AG08395 (cell line): ENCODE data around the gene MICAL3.
"Not testable (repeated sequence)": the region's sequence is repeated elsewhere in the genome, so short reads cannot be mapped to it uniquely, and the experiment has no call there.

Source experiments
- DNase-seq: peaks from one replicate; pipeline ENCODE4 v3.0.0; 2012; ENCODE audit warnings: mixed read lengths, low spot score

The MICAL3 gene

DNA sequence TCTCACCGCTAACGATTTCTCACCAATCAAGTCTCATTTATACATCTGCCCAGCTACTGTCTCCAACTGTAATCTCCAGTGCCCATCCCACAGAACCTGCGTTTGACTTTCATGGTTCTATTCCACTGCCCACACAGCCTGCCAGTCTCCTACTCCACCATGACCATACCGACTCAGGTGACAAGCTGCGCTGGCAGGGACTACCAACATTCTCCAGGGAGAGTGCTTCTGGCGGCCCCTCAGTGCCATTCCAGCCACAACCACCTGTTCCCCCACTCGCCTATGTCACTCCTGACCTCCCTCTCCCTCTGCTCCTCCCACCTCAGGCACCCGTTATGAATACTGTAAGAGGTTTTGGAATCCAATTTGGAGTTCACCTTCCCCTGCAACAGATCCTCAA is 141.6 kb downstream of the MICAL3 start:
- DNase-seq = no peak

DNA sequence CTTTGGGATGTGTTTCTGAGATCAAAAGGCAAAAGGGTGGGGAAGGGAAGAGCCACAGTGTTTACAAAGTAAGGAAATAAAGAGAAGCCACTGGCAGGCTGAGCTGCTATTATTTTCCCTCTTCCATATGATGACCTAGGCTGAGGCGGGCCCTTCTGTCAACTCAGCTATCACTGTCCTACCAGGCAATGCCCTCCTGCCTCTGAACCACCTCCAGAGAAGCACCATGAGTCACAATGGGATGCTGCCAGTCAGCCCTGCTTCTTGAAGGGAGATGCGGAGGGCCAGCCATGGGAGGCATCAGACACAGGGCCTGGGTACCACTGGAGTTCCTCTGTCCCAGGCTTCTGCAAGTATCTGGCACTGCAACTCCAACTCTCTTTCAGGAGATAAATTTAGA is 142.2 kb downstream of the MICAL3 start:
- no peak for DNase-seq

DNA sequence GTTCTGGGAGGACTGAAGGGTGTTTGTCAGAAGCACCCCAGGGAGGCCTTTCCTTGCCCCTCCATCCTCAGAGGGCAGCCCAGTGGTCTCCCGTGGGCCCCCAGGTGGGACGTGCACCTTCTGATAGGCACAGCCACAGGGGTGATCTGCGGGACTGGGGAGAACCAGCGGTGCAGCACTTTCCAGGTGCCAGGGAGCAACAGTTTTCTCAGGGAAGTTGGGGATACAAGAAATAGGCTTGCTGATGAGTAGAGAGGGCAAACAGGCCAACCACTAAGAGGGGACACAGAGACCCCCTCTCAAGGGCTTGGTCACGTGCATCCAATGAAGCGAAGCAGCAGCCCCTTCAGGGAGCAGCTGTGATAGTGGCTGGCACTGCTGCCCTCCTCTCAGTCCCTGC is 143.0 kb downstream of the MICAL3 start:
- DNase-seq = no peak

DNA sequence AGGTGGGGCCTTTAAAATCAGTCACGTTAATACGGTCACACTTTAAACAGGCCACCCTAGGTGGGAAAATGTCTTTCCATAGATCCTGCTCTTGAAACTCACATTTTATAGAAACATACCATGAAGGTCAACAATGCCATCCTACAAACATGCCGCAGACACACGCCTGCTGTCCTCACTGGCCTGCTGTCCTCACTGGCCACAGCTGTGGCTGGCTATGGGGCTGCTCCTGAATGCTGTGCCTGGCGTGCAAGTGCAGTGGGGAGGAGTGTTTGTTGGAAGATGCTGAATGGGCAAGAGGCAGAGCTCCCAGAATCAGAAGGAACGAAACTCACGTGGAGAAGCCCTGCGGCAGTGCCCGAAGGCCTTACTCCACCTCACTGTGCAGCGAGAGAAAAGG is 143.9 kb downstream of the MICAL3 start:
- DNase-seq = no peak

DNA sequence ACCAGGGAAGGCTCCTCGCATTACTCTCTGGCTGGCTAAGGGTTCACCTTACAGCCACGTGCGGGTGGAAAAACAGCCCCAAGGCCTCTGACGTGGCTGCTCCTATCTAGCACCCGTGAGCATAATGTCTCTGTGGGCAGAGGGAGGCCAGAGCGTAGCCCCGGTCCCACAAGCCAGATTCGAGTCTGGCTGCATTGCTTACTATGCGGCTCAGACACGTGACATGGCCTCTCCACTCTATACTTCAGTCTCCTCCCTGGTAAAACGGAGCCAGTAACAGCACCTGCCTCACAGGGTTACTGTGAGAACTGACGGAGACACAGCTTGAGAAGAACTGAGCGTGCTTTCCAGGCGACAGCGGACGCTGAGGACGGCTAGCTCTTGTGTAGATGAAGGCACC is 144.3 kb downstream of the MICAL3 start:
- no peak for DNase-seq

DNA sequence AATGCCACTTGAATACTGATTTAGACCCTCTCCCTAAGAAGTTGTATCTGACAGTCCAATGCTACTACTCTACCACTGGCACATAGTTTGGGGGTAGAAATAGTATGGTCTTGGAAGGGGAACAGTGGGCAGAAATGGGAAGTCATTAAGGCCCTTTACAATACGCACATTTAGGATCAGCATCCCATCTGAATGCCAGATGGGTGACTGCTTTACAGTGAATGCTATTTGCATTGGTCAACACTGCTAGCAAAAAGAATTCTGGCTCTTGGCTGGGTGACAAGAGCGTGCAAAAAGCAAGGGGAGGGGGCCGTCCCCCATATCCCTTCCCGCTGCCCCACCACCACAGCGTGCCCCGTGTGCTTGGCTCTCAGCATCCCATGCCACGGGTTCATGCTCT is 145.4 kb downstream of the MICAL3 start:
- DNase-seq = no peak

DNA sequence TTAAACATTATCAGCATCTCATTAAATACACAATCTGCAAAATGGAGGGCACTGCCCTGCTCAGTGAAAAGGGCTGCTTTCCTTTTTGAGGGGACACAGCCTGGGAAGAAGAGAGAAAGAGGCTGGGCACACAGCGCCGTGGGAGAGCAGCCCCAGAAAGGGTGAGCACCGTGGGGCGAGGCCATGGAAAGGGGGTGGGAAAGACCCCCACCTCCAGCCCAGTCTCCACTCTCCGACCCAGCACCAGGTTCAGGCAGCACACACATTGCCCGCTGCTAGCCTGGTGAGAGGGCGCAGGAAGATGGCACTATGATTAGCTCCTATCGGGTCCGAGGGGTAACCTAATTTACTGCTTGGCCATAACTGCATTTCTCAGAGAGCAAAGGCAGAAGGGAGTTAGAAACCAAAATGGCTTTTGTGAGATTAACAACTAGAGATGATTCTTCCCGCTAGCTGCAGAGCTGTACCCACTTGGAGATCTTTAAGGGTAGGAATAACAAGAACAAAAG is 146.1 kb downstream of the MICAL3 start:
- no peak for DNase-seq

DNA sequence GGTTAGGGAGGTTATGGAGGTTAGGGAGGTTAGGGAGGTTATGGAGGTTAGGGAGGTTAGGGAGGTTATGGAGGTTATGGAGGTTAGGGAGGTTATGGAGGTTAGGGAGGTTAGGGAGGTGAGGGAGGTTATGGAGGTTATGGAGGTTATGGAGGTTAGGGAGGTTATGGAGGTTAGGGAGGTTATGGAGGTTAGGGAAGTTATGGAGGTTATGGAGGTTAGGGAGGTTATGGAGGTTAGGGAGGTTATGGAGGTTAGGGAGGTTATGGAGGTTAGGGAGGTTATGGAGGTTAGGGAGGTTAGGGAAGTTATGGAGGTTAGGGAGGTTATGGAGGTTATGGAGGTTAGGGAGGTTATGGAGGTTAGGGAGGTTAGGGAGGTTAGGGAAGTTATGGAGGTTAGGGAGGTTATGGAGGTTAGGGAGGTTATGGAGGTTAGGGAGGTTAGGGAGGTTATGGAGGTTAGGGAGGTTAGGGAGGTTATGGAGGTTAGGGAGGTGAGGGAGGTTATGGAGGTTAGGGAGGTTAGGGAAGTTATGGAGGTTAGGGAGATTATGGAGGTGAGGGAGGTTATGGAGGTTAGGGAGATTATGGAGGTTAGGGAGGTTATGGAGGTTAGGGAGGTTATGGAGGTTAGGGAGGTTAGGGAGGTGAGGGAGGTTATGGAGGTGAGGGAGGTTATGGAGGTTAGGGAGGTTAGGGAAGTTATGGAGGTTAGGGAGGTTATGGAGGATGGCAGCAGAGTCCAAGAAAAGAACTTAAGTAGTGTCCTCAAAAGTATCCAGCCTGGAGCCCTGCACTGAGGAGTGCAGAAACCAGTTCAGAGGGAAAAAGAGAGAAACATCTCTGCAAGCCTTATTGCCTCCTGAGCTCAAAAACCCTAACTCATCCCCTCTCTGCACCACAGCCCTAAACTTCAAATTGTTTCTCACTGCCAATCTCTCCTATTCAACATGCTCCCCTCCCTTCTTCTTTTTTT is 147.2 kb downstream of the MICAL3 start:
- not testable (repeated sequence) for DNase-seq

DNA sequence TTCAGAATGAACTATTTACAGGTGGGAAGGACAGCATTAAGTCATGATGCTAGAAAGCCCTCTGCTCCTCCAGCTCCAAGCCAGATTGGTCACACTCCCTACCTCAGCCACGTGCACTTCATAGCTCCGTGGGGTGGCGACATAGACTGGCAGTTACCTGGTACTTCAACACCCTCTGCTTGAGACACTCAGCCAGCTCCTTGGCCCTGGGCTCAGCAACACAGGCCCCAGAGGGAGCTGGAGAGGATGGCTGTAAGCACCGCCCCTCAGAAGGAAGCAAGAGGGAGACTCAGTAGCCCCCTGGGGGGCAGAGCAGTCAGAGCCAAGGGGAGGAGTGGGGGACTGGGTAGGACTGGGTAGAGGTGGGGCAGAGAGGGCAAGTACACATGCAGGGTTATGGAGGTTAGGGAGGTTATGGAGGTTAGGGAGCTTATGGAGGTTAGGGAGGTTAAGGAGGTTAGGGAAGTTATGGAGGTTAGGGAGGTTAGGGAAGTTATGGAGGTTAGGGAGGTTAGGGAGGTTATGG is 148.0 kb downstream of the MICAL3 start:
- no peak for DNase-seq

DNA sequence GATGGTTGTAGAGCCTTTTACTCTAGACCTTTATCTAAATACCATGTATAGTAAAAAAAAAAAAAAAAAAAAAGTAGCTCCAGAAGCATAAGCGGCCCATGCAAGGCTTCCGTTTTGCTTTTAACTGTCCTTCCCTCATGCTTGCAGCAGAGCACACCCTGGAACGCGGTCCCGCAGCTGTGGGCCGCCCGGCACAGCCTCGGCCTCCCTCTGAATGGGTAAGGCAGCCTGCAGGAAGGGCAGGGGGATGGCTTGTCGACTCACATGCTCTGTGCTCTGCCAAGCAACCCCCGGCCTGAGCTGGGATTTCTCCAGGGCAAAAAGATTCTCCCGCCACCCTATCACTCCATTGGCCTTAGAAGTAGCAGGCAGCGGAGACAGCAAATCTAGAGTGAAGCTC is 148.7 kb downstream of the MICAL3 start:
- DNase-seq = no peak

DNA sequence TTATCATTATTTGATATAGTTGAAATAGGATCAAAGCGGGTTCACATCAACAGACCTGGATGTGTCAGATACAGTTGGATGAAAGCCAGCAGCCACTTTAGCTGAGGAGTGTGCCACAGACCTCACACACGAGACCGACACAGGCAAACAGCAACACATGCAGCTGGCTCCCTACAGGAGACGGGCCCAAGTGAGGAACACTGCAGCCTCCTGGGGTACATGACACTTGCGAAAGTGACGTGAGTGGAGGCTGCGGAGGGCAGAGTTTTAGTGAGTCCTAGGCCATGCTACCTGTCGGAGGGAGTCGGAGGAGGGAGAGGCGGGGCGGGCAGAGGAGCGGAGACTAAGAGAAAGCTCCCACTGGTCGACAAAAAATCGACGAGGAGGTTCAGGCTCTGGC is 149.2 kb downstream of the MICAL3 start:
- no peak for DNase-seq

DNA sequence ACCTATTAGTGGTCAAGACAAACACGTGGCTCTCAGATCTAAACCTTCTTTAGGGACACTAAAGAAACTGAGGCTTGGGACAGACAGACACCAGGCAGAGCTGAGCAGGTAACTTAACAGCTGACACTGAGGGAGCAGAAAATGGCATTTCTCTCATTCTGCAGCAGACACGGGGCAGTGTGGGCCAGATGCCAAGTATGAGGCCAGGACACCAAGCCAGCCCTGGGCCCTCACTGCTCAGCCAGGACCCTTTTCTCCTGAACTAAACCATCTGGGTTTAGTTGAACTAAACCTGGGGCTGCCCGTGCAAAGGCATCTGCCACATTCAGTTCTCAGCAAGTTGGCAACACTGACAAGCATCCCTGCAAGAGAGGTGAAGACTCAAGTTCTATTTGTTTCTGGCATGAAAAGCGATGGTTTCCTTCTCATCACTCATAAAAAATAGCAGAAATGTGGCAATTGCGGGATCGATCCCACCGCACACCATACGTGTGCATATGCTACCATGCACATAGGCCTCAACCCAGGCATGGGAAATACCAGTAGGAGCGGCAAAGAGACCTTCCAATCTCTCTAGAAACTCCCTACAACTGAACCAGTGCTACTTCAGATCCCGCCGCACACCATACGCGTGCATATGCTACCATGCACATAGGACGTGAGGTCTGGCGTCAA is 150.0 kb downstream of the MICAL3 start:
- DNase-seq = no peak

DNA sequence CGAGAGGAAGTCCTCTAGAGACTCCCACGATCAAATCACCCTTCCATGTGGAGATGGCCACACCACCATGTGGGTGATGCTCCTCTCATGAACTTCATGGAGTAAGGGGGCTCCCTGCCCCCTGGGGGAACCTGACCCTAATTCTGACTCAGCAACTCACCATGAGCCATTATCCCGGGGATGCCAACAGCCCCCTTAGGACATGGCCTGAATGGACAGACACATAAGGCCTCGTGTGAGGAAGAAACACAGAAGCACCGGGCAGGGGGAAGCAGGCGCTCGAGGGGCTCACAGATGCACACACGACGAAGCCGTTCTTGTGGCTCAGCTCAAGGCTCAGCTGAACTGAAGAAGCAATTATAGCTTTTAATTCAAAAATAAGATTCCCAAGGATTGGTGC is 150.6 kb downstream of the MICAL3 start:
- DNase-seq = no peak

DNA sequence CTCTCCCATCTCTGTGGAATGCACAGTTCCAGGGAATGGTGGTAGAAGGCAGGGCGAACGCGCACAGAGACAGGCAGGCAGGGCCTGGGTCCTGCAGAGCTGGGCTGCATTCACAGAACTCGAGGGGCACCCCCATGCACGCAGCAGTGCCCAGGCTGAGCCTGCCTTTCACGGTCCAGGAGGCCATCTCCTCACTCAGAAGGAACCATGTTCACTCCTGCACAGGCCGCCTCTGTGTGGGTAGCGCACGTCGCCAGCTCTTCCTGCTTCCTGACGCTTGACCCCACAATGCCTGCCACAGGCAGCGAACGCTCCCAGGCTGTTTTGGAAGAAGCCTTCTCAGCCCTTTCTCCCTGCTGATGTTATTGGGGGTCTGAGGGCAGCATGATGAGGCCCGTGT is 151.2 kb downstream of the MICAL3 start:
- no peak for DNase-seq

DNA sequence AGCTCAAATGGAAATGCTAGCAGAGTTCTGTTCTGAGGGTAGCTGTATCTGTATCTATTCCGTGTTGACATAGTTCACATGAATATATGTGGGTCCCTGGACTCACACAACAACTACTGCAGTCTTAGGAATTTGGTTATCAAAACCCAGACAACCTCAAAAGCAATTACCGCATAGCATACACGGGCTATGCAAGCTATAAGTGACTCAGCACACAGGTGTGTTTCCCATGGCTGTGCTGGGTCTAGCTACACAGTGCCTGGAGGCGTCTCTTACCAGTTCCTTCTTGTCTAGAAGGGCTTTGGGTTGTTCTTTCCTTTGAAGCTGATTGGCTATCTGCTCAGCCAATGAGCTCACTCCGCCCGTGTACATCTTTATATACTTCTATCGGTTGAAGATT is 151.9 kb downstream of the MICAL3 start:
- no peak for DNase-seq

DNA sequence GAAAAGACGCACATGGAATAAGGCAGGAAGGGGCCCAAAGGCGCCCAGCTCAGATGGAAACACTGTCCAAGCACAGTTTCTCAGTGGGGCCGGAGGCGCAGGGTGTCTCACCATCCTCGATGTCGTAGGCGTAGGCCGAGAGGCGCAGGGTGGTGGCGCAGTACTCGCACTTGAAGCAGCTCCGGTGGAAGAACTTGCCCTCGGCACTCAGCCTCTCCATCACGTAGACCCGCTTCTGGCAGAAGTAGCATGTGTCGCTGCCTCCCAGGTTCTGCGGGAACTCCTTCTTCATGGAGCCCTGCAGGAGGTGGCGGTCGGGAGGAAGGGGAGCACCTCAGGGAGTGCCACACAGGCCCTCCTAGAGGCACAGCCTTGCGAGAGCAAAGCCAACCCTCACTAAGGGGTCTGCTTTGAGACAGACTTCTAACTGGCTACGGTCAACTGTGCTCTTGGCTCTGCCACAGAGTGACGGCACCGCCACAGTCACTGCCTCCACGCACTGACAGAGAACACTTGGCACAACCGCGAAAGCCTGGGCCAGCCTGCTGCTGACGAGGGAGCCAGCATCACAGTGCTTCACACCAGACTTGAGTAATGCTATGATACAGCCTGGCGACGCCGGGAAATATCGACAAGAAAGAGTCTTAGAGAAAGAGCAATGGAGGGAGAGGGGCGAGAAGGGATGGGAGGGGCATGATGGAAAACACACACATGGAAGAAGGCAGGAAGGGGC is 152.5 kb downstream of the MICAL3 start:
- no peak for DNase-seq

DNA sequence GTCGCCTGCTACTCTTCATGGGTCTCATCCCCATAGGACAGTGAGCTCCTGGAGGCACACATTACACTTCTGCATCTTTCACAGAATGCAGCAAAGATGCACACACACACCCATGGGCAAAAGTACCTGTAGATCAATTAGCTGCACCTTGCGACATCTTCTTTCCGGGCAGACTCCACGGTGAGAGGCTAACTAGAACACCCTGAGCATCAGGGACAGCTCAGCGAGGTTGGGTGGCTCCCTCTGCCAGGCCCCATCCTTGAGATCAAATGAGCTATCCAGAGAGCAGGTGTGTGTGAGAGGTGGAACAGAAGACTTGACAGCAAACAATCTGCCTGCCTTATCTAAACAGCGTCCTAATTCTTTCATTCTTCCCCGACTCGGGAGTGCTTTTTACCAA is 154.0 kb downstream of the MICAL3 start:
- DNase-seq = no peak

DNA sequence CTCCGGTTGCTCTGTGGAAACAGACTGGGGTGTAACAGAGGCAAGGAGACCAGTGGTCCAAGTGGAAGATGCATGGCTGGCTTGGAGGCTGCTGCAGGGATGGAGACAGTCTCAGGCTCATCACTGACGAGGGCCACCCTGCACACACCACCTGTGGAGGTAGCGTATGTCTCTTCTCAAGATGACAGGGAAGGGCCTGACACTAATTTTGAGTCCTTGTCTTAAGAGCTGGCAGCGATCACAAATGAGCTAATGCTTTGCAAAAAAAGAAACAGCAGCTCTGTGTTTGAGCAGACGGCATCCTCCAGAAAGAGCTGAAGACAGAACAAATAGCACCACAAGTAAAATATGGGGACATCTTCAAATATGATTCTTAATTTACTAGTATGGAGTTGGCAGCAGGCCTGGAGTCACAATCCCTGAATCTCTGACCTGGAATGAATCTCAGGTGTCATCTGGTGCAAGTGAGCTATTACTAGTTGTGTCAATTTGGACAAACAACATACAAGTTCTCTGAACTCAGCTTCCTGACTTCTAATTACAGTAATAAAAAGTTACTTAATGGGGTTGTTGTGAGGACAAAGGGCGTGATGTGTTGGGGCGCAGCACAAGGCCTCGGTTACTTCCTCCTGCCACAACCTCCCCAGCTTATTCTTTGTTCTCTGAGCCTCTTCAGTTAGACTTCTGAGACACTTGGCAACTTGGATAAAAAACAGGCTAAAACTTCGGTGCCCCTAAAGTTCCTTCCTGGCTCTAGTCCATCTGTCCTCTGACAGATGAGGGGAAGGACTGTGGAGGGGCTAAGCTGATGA is 154.9 kb downstream of the MICAL3 start:
- DNase-seq = no peak

DNA sequence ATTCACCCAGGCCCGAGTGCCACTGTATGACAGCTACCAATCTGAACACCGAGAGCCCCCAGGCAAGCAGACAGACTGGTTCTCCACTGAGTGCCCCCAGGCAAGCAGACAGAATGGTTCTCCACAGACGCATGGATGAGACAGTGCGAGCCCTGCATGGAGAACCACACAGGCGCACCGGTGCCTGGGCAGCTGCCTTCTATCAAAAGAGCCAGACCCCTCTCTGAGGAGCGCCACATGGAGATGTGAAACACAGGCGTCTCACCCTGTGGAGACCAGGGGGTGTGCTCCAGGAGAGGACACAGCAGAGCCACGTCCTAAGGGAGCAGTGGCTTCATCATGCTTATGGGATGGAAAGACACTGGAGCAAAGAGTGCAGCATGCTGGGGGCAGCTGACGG is 155.6 kb downstream of the MICAL3 start:
- no peak for DNase-seq

DNA sequence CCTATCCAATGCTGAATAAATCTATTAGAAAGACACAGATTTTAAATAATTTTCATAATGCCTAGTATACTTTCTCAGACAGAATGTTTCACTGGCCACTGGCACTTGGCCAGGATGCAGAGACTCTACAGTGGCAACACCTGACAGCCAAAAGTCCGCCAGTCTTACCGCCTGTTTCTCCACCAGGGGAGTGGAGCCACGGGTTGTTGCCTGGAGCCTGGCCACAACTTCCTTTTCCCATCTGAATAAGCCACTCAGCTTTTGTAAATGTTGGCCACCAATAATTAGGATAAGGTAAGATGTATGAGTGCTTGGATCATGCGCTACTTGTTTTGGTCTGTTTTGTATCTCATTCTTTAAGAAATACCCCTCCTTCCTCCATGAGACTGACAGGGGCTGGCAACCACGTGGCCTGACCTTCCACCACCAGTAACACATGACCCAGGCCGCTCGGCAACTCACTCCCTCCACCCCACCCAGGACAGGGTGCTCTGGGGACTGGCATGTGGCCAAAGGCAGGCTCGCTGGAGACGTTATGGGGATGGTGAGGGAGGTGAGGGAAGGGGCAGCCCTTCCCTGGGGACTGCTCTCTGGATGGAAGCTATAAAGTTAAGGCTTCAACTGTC is 157.1 kb downstream of the MICAL3 start:
- no peak for DNase-seq

DNA sequence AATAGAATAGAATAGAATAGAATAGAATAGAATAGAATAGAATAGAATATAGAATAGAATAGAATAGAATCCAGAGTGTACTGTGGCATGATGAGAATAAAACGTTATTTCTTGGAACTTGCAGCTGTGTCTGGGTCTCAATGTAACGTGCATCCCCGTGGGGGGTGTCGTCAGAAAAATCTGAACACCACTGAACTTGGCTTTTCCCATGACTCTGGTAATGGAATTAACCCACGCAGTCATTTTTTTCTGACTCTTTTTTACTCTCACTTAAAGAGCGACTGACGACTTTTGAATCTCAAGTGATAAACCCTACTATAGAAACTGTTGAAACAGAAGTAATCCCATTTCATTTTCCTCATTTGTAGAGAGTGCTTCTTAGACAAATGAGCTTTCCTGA is 157.7 kb downstream of the MICAL3 start:
- no peak for DNase-seq
